Astrocyte (in vitro differentiated cells and primary cell): ENCODE data around the gene MYOG.

Experiments
- CTCF ChIP-seq: IDR thresholded peaks from 2 replicates; pipeline ENCODE4 v1.5.1; 2011; ENCODE audit warnings: low read depth, mild to moderate bottlenecking, inconsistent platforms, low read length, moderate library complexity; ENCODE audit not compliant: insufficient read depth
- EZH2 ChIP-seq: IDR thresholded peaks from 2 replicates; pipeline ENCODE4 v1.6.1; 2012; ENCODE audit warnings: mild to moderate bottlenecking, low read length, inconsistent platforms; ENCODE audit not compliant: insufficient read depth

- TF ChIP-seq EZH2 (peak; percentile 15), CTCF (no peak)
Observed at GRCh38 chr1:203075236-203076030, 10.4 kb downstream of the MYOG start.
